Measurements from ENCODE around the gene SERBP1.
"Not testable (repeated sequence)": the region's sequence is repeated elsewhere in the genome, so short reads cannot be mapped to it uniquely, and the experiment has no call there.

The SERBP1 gene

GRCh38 chr1:67446893-67447292, 16.7 kb upstream of the SERBP1 start:
- no peak overlapping the region for H3K27ac ChIP-seq (ENCODE audit: low read depth, low read length)
- H2AK5ac ChIP-seq (ENCODE audit: low read length), result no peak overlapping the region
- no peak overlapping the region for H3K4me2 ChIP-seq (ENCODE audit: low read length)
- H4K8ac ChIP-seq (ENCODE audit: low read depth, low read length), result no peak overlapping the region
- no peak overlapping the region for H2BK120ac ChIP-seq (ENCODE audit: low read depth, low read length)
- no CpG with 5 or more reads among the region's 1 CpG for WGBS (ENCODE audit: extremely low coverage, insufficient coverage, low lambda C conversion rate)
- no peak overlapping the region for H3K9ac ChIP-seq (ENCODE audit: low read length)
- H3K79me2 ChIP-seq (ENCODE audit: control insufficient read depth, insufficient read depth, low read length), result no peaks in the 10 kb centered on the region
- H3K4me1 ChIP-seq (ENCODE audit: control insufficient read depth, low read depth, low read length), result peaks cover 2% of the 10 kb centered on the region
- H3K23ac ChIP-seq (ENCODE audit: low read length), result no peak overlapping the region
- H3K79me1 ChIP-seq (ENCODE audit: low read length), result no peaks in the 10 kb centered on the region
- H3K36me3 ChIP-seq (ENCODE audit: control insufficient read depth, insufficient read depth, low read length), result no peaks in the 10 kb centered on the region
- H3K18ac ChIP-seq (ENCODE audit: low read length), result no peak overlapping the region
- H3K56ac ChIP-seq (ENCODE audit: low read length), result no peak overlapping the region
- H2BK15ac ChIP-seq (replicated peaks; ENCODE audit: low read depth), result no peak overlapping the region
- H2BK5ac ChIP-seq (ENCODE audit: low read length), result no peak overlapping the region
- no peak overlapping the region for H4K5ac ChIP-seq (ENCODE audit: low read length)
- no peak overlapping the region for H3K4ac ChIP-seq (ENCODE audit: low read depth, low read length)
- H3K4me3 ChIP-seq (ENCODE audit: low read length), result no peak overlapping the region
- DNase-seq, result no peak
- no peaks in the 10 kb centered on the region for H3K27me3 ChIP-seq (ENCODE audit: insufficient read depth, low read length, poor library complexity)

DNA sequence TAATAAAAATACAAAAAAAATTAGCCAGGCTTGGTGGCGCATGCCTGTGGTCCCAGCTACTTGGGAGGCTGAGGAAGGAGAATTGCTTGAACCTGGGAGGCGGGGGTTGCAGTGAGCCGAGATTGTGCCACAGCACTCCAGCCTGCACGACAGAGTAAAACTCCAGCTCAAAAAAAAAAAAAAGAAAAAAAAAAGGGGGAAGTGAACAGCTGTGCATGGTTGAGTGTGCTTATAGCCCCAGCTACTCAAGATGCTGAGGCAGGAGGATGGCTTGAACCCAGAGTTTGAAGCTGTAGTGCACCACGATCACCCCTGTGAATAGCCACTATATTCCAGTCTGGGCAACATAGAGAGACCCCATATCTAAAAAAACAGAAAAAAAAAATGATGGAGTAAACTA, 15.8 kb upstream of the SERBP1 start:
- not testable (repeated sequence) for H2BK15ac ChIP-seq (replicated peaks; ENCODE audit: low read depth); H4K8ac ChIP-seq (ENCODE audit: low read depth, low read length); H3K79me2 ChIP-seq (ENCODE audit: control insufficient read depth, insufficient read depth, low read length); H3K56ac ChIP-seq (ENCODE audit: low read length); H3K27me3 ChIP-seq (ENCODE audit: insufficient read depth, low read length, poor library complexity); H2BK120ac ChIP-seq (ENCODE audit: low read depth, low read length); H3K4ac ChIP-seq (ENCODE audit: low read depth, low read length); H3K4me2 ChIP-seq (ENCODE audit: low read length); DNase-seq; H4K5ac ChIP-seq (ENCODE audit: low read length); H3K4me3 ChIP-seq (ENCODE audit: low read length); H2BK5ac ChIP-seq (ENCODE audit: low read length); H3K4me1 ChIP-seq (ENCODE audit: control insufficient read depth, low read depth, low read length); H3K36me3 ChIP-seq (ENCODE audit: control insufficient read depth, insufficient read depth, low read length); H3K27ac ChIP-seq (ENCODE audit: low read depth, low read length); H3K18ac ChIP-seq (ENCODE audit: low read length); H3K79me1 ChIP-seq (ENCODE audit: low read length); H3K9ac ChIP-seq (ENCODE audit: low read length); H3K23ac ChIP-seq (ENCODE audit: low read length); H2AK5ac ChIP-seq (ENCODE audit: low read length)
- no CpG with 5 or more reads among the region's 5 CpGs for WGBS (ENCODE audit: extremely low coverage, insufficient coverage, low lambda C conversion rate)

- Histone ChIP-seq H2BK15ac (replicated peaks; ENCODE audit: low read depth) (no peak overlapping the region), H2BK5ac (ENCODE audit: low read length) (no peak overlapping the region), H3K4me1 (ENCODE audit: control insufficient read depth, low read depth, low read length) (peaks cover 6% of the 10 kb centered on the region), H3K4ac (ENCODE audit: low read depth, low read length) (no peak overlapping the region), H3K79me1 (ENCODE audit: low read length) (no peaks in the 10 kb centered on the region), H3K9ac (ENCODE audit: low read length) (no peak overlapping the region), H3K56ac (ENCODE audit: low read length) (no peak overlapping the region), H2AK5ac (ENCODE audit: low read length) (no peak overlapping the region), H3K27ac (ENCODE audit: low read depth, low read length) (no peak overlapping the region), H2BK120ac (ENCODE audit: low read depth, low read length) (no peak overlapping the region), H3K4me3 (ENCODE audit: low read length) (no peak overlapping the region), H3K79me2 (ENCODE audit: control insufficient read depth, insufficient read depth, low read length) (no peaks in the 10 kb centered on the region), H3K4me2 (ENCODE audit: low read length) (no peak overlapping the region), H3K18ac (ENCODE audit: low read length) (no peak overlapping the region), H3K27me3 (ENCODE audit: insufficient read depth, low read length, poor library complexity) (no peaks in the 10 kb centered on the region), H3K36me3 (ENCODE audit: control insufficient read depth, insufficient read depth, low read length) (no peaks in the 10 kb centered on the region), H3K23ac (ENCODE audit: low read length) (no peak overlapping the region), H4K5ac (ENCODE audit: low read length) (no peak overlapping the region), H4K8ac (ENCODE audit: low read depth, low read length) (no peak overlapping the region)
- DNase-seq, result no peak
- no CpG with 5 or more reads among the region's 2 CpGs for WGBS (ENCODE audit: extremely low coverage, insufficient coverage, low lambda C conversion rate)
Measured at GRCh38 chr1:67441739-67442281, 11.6 kb upstream of the SERBP1 start.

DNA sequence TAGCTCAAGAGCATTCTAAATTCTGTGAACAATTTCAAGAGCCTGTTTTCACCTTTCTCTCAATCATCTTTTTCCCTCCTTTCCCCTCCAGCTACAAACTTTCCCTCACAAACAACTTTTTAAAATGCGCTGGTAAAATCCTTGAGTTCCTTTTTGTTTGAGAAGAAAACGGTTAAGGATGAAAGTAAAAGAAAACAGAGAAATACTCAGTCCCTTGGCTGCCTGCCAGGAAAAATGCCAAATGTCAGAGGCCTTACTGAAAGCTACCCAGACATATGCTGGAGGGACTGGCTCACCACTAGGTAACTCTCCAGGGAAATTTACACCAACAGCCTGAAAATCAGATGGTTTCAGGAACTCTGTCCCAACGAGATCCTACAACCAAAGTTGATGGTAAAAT, 11.0 kb upstream of the SERBP1 start:
- H4K5ac ChIP-seq (ENCODE audit: low read length), result no peak overlapping the region
- WGBS (ENCODE audit: extremely low coverage, insufficient coverage, low lambda C conversion rate), result 100% methylated on average over 1 of the region's 3 CpGs
- peaks cover 6% of the 10 kb centered on the region for H3K4me1 ChIP-seq (ENCODE audit: control insufficient read depth, low read depth, low read length)
- no peak overlapping the region for H3K9ac ChIP-seq (ENCODE audit: low read length)
- no peak overlapping the region for H3K56ac ChIP-seq (ENCODE audit: low read length)
- no peak overlapping the region for H2BK120ac ChIP-seq (ENCODE audit: low read depth, low read length)
- no peak for DNase-seq
- no peak overlapping the region for H2BK5ac ChIP-seq (ENCODE audit: low read length)
- H3K79me2 ChIP-seq (ENCODE audit: control insufficient read depth, insufficient read depth, low read length), result no peaks in the 10 kb centered on the region
- no peak overlapping the region for H4K8ac ChIP-seq (ENCODE audit: low read depth, low read length)
- H3K4ac ChIP-seq (ENCODE audit: low read depth, low read length), result no peak overlapping the region
- no peaks in the 10 kb centered on the region for H3K79me1 ChIP-seq (ENCODE audit: low read length)
- peak overlapping the region; percentile 23 for H2BK15ac ChIP-seq (replicated peaks; ENCODE audit: low read depth)
- no peak overlapping the region for H3K4me3 ChIP-seq (ENCODE audit: low read length)
- no peak overlapping the region for H2AK5ac ChIP-seq (ENCODE audit: low read length)
- no peak overlapping the region for H3K18ac ChIP-seq (ENCODE audit: low read length)
- H3K4me2 ChIP-seq (ENCODE audit: low read length), result no peak overlapping the region
- no peaks in the 10 kb centered on the region for H3K36me3 ChIP-seq (ENCODE audit: control insufficient read depth, insufficient read depth, low read length)
- H3K27me3 ChIP-seq (ENCODE audit: insufficient read depth, low read length, poor library complexity), result no peaks in the 10 kb centered on the region
- no peak overlapping the region for H3K27ac ChIP-seq (ENCODE audit: low read depth, low read length)
- H3K23ac ChIP-seq (ENCODE audit: low read length), result no peak overlapping the region

DNA sequence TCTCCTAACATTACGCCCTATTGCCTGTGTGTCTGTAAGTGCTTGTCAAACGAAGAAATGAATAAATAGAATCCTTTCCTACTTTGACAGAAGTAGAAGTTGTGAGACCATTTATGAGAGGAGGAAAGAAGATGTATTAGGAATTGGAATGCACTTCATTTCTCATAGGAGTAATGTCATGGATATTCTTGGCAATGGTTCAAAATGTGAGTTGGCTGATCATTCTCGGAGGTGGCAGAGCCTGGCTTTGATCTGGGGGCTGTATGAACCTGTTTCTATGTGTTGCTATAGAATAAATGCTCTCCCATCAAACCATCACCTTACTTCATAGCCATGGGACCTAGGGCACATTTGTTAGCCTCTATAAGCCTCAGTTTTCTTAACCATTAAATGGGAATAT, 10.1 kb upstream of the SERBP1 start:
- no peak for DNase-seq
- no peak overlapping the region for H2BK120ac ChIP-seq (ENCODE audit: low read depth, low read length)
- no CpG with 5 or more reads among the region's 3 CpGs for WGBS (ENCODE audit: extremely low coverage, insufficient coverage, low lambda C conversion rate)
- no peaks in the 10 kb centered on the region for H3K79me1 ChIP-seq (ENCODE audit: low read length)
- no peak overlapping the region for H2BK15ac ChIP-seq (replicated peaks; ENCODE audit: low read depth)
- H3K27ac ChIP-seq (ENCODE audit: low read depth, low read length), result no peak overlapping the region
- H3K18ac ChIP-seq (ENCODE audit: low read length), result no peak overlapping the region
- H3K23ac ChIP-seq (ENCODE audit: low read length), result no peak overlapping the region
- no peak overlapping the region for H3K9ac ChIP-seq (ENCODE audit: low read length)
- H3K79me2 ChIP-seq (ENCODE audit: control insufficient read depth, insufficient read depth, low read length), result no peaks in the 10 kb centered on the region
- H3K4me1 ChIP-seq (ENCODE audit: control insufficient read depth, low read depth, low read length), result peaks cover 6% of the 10 kb centered on the region
- no peak overlapping the region for H3K4ac ChIP-seq (ENCODE audit: low read depth, low read length)
- H2AK5ac ChIP-seq (ENCODE audit: low read length), result no peak overlapping the region
- no peak overlapping the region for H3K4me3 ChIP-seq (ENCODE audit: low read length)
- H3K4me2 ChIP-seq (ENCODE audit: low read length), result no peak overlapping the region
- no peak overlapping the region for H2BK5ac ChIP-seq (ENCODE audit: low read length)
- no peaks in the 10 kb centered on the region for H3K36me3 ChIP-seq (ENCODE audit: control insufficient read depth, insufficient read depth, low read length)
- H4K8ac ChIP-seq (ENCODE audit: low read depth, low read length), result no peak overlapping the region
- H3K56ac ChIP-seq (ENCODE audit: low read length), result no peak overlapping the region
- no peak overlapping the region for H4K5ac ChIP-seq (ENCODE audit: low read length)
- no peaks in the 10 kb centered on the region for H3K27me3 ChIP-seq (ENCODE audit: insufficient read depth, low read length, poor library complexity)

GRCh38 chr1:67439277-67440029, 9.3 kb upstream of the SERBP1 start:
- no peak overlapping the region for H3K27ac ChIP-seq (ENCODE audit: low read depth, low read length)
- no peak overlapping the region for H3K56ac ChIP-seq (ENCODE audit: low read length)

More at GRCh38 chr1:67439277-67440029, 9.3 kb upstream of the SERBP1 start:
- H3K4me3 ChIP-seq (ENCODE audit: low read length), result no peak overlapping the region
- H3K4me1 ChIP-seq (ENCODE audit: control insufficient read depth, low read depth, low read length), result peaks cover 6% of the 10 kb centered on the region
- no peaks in the 10 kb centered on the region for H3K36me3 ChIP-seq (ENCODE audit: control insufficient read depth, insufficient read depth, low read length)
- H2AK5ac ChIP-seq (ENCODE audit: low read length), result no peak overlapping the region
- DNase-seq, result peak; percentile 93
- no peaks in the 10 kb centered on the region for H3K79me1 ChIP-seq (ENCODE audit: low read length)
- H4K5ac ChIP-seq (ENCODE audit: low read length), result no peak overlapping the region
- no peak overlapping the region for H2BK15ac ChIP-seq (replicated peaks; ENCODE audit: low read depth)
- H3K4ac ChIP-seq (ENCODE audit: low read depth, low read length), result no peak overlapping the region
- H3K23ac ChIP-seq (ENCODE audit: low read length), result no peak overlapping the region
- no peak overlapping the region for H2BK5ac ChIP-seq (ENCODE audit: low read length)
- no peak overlapping the region for H3K18ac ChIP-seq (ENCODE audit: low read length)
- H3K79me2 ChIP-seq (ENCODE audit: control insufficient read depth, insufficient read depth, low read length), result no peaks in the 10 kb centered on the region
- no CpG with 5 or more reads among the region's 6 CpGs for WGBS (ENCODE audit: extremely low coverage, insufficient coverage, low lambda C conversion rate)
- H2BK120ac ChIP-seq (ENCODE audit: low read depth, low read length), result no peak overlapping the region
- H3K27me3 ChIP-seq (ENCODE audit: insufficient read depth, low read length, poor library complexity), result no peaks in the 10 kb centered on the region
- H4K8ac ChIP-seq (ENCODE audit: low read depth, low read length), result no peak overlapping the region
- no peak overlapping the region for H3K4me2 ChIP-seq (ENCODE audit: low read length)
- no peak overlapping the region for H3K9ac ChIP-seq (ENCODE audit: low read length)

All from mesendoderm (in vitro differentiated cells).